GM12891 (cell line): ENCODE results near the gene BCL11A.

ENCODE experiments used
- DNase-seq: peaks from one replicate; pipeline ENCODE4 v3.0.0; 2011; ENCODE audit warnings: low spot score; ENCODE audit not compliant: insufficient read length
- FAIRE-seq: peaks from 2 replicates; lab custom pipeline; 2011; peaks lifted over from hg19 to GRCh38; lab: Jason Lieb, UNC
- PAX5 ChIP-seq: IDR thresholded peaks from 2 replicates; pipeline ENCODE4 v1.6.1; 2011; ENCODE audit warnings: low read length, moderate library complexity, mild to moderate bottlenecking; ENCODE audit not compliant: insufficient read depth, severe bottlenecking
- POLR2A ChIP-seq: IDR thresholded peaks from 2 replicates; pipeline ENCODE4 v1.6.1; 2011; ENCODE audit warnings: low read depth, low read length, control low read depth
- POLR2AphosphoS5 ChIP-seq: IDR thresholded peaks from 2 replicates; pipeline ENCODE4 v1.6.1; 2011; ENCODE audit warnings: low read depth, low read length, control low read depth
- POU2F2 ChIP-seq: IDR thresholded peaks from 2 replicates; pipeline ENCODE4 v1.6.1; 2011; ENCODE audit warnings: low read depth, mild to moderate bottlenecking, control low read depth, low read length, moderate library complexity
- SPI1 ChIP-seq: IDR thresholded peaks from 2 replicates; pipeline ENCODE4 v1.6.1; 2011; ENCODE audit warnings: low read depth, low read length, control low read depth
- TAF1 ChIP-seq: IDR thresholded peaks from 2 replicates; pipeline ENCODE4 v1.6.1; 2011; ENCODE audit warnings: low read depth, low read length, control low read depth

The BCL11A gene

GRCh38 chr2:60499651-60500265, 53.7 kb downstream of the BCL11A start:
- FAIRE-seq (peak; percentile 91), DNase-seq (no peak)
- TF ChIP-seq POU2F2 = no peak
- TF ChIP-seq POLR2AphosphoS5 = no peak
- TF ChIP-seq POLR2A = no peak
- TF ChIP-seq TAF1 = no peak
- no peak for TF ChIP-seq PAX5
- no peak for TF ChIP-seq SPI1

DNA sequence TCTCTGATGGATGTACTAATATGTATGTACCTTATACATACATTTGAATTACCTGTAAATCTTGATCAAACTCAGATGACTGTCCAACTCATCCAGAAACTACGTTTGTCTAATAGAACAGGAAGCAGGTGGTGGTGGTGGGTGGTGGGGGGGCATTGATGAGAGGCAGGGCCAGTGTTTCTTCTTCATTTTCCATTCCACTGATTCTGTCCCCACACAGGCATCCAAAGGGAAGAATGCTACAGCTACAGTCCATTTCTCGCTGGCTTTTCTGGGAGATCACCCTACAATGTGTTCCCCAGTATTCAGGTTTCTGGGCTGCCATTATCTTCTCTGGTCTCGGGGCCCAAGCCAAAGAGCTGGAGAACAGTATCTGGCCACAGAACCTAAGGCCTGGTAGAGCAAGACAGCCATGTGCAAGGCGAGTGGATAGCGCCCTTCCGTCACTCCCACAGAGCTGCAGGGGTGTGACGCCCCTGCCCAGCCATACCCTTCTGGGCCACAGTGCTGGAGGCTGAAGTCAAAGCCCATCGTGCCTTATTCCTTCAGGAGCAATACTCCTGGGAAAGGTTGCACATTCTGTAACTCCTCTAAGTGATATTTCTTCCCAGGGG, 54.5 kb downstream of the BCL11A start:
- peak; percentile 85 for FAIRE-seq
- TF ChIP-seq POU2F2 = no peak
- TF ChIP-seq POLR2A = no peak
- no peak for TF ChIP-seq SPI1
- TF ChIP-seq TAF1 = no peak
- DNase-seq = no peak

GRCh38 chr2:60498127-60498815, 55.2 kb downstream of the BCL11A start:
- FAIRE-seq (peak; percentile 52), DNase-seq (no peak)
- no peak for TF ChIP-seq SPI1
- TF ChIP-seq TAF1 = no peak
- no peak for TF ChIP-seq POLR2A
- no peak for TF ChIP-seq PAX5
- no peak for TF ChIP-seq POLR2AphosphoS5
- no peak for TF ChIP-seq POU2F2

- FAIRE-seq (no peak), DNase-seq (no peak)
- no peak for TF ChIP-seq POLR2A
- no peak for TF ChIP-seq SPI1
- no peak for TF ChIP-seq TAF1
- TF ChIP-seq POU2F2 = no peak
- TF ChIP-seq PAX5 = no peak
- TF ChIP-seq POLR2AphosphoS5 = no peak
Measured at GRCh38 chr2:60497500-60497899, 56.0 kb downstream of the BCL11A start.

GRCh38 chr2:60496956-60497355, 56.5 kb downstream of the BCL11A start:
- no peak for FAIRE-seq
- no peak for DNase-seq
- TF ChIP-seq POLR2A (no peak), POLR2AphosphoS5 (no peak), SPI1 (no peak), POU2F2 (no peak), TAF1 (no peak), PAX5 (no peak)

GRCh38 chr2:60496475-60496874, 57.0 kb downstream of the BCL11A start:
- no peak for TF ChIP-seq POLR2AphosphoS5
- TF ChIP-seq POU2F2 = no peak
- no peak for TF ChIP-seq SPI1
- TF ChIP-seq PAX5 = no peak
- no peak for TF ChIP-seq POLR2A
- DNase-seq (no peak), FAIRE-seq (no peak)

GRCh38 chr2:60495041-60495625, 58.3 kb downstream of the BCL11A start:
- DNase-seq (no peak), FAIRE-seq (no peak)
- TF ChIP-seq POU2F2 = no peak
- TF ChIP-seq SPI1 = no peak
- no peak for TF ChIP-seq POLR2AphosphoS5
- TF ChIP-seq TAF1 = no peak
- TF ChIP-seq POLR2A = no peak
- no peak for TF ChIP-seq PAX5

GRCh38 chr2:60493804-60494387, 59.6 kb downstream of the BCL11A start:
- FAIRE-seq (no peak), DNase-seq (no peak)
- TF ChIP-seq POU2F2 (no peak), POLR2A (no peak), TAF1 (no peak), SPI1 (0 out of 2 replicates have a peak, but pooled peaks have one; percentile 6)

GRCh38 chr2:60492548-60492947, 60.9 kb downstream of the BCL11A start:
- FAIRE-seq (no peak), DNase-seq (no peak)
- no peak for TF ChIP-seq POLR2AphosphoS5
- no peak for TF ChIP-seq PAX5
- TF ChIP-seq SPI1 = no peak
- no peak for TF ChIP-seq POU2F2
- TF ChIP-seq POLR2A = no peak
- TF ChIP-seq TAF1 = no peak
